ENCODE results near the gene SCG3.

The SCG3 gene

GRCh38 chr15:51677452-51677851 lies 3.9 kb upstream of the SCG3 start:
- Histone ChIP-seq H3K36me3 (no peaks in the 10 kb centered on the region), H3K4me3 (ENCODE audit: low read depth, low read length) (no peak overlapping the region), H3K27me3 (no peaks in the 10 kb centered on the region), H3K9me3 (no peaks in the 10 kb centered on the region), H3K4me1 (peaks cover 7% of the 10 kb centered on the region)
- no peak for DNase-seq
- TF ChIP-seq CTCF (IDR thresholded peaks at IDR 0.05; ENCODE audit: low read depth, low read length), result no peak

GRCh38 chr15:51678096-51678495 lies 3.2 kb upstream of the SCG3 start:
- Histone ChIP-seq H3K36me3 (no peaks in the 10 kb centered on the region), H3K4me1 (peaks cover 7% of the 10 kb centered on the region), H3K9me3 (no peaks in the 10 kb centered on the region), H3K4me3 (ENCODE audit: low read depth, low read length) (no peak overlapping the region), H3K27me3 (no peaks in the 10 kb centered on the region)
- DNase-seq, result no peak
- no peak for TF ChIP-seq CTCF (IDR thresholded peaks at IDR 0.05; ENCODE audit: low read depth, low read length)

- Histone ChIP-seq H3K4me3 (ENCODE audit: low read depth, low read length) (no peak overlapping the region), H3K36me3 (peaks cover 14% of the 10 kb centered on the region), H3K4me1 (peaks cover 7% of the 10 kb centered on the region), H3K27me3 (no peaks in the 10 kb centered on the region), H3K9me3 (no peaks in the 10 kb centered on the region)
- DNase-seq, result no peak
- no peak for TF ChIP-seq CTCF (IDR thresholded peaks at IDR 0.05; ENCODE audit: low read depth, low read length)
Measured at GRCh38 chr15:51680321-51680720, 982 bp upstream of the SCG3 start.

- no peaks in the 10 kb centered on the region for H3K27me3 ChIP-seq
- no peaks in the 10 kb centered on the region; the same call in 1 of the 2 replicates for H3K4me1 ChIP-seq
- no peak overlapping the region for H3K4me3 ChIP-seq (ENCODE audit: low read depth, low read length)
- TF ChIP-seq CTCF (IDR thresholded peaks at IDR 0.05; ENCODE audit: low read depth, low read length), result no peak
- peaks cover 46% of the 10 kb centered on the region for H3K36me3 ChIP-seq
- no peaks in the 10 kb centered on the region for H3K9me3 ChIP-seq
- DNase-seq, result no peak
Measured at GRCh38 chr15:51687565-51687964, 6.3 kb downstream of the SCG3 start.

- Histone ChIP-seq H3K27me3 (no peaks in the 10 kb centered on the region), H3K9me3 (no peaks in the 10 kb centered on the region), H3K4me1 (no peaks in the 10 kb centered on the region), H3K36me3 (peaks cover 46% of the 10 kb centered on the region), H3K4me3 (ENCODE audit: low read depth, low read length) (no peak overlapping the region)
- DNase-seq, result no peak
- TF ChIP-seq CTCF (IDR thresholded peaks at IDR 0.05; ENCODE audit: low read depth, low read length), result peak; percentile 33
Measured at GRCh38 chr15:51688863-51689262, 7.6 kb downstream of the SCG3 start.

- Histone ChIP-seq H3K9me3 (no peaks in the 10 kb centered on the region), H3K36me3 (peaks cover 39% of the 10 kb centered on the region), H3K27me3 (no peaks in the 10 kb centered on the region), H3K4me3 (ENCODE audit: low read depth, low read length) (no peak overlapping the region), H3K4me1 (no peaks in the 10 kb centered on the region)
- no peak for TF ChIP-seq CTCF (IDR thresholded peaks at IDR 0.05; ENCODE audit: low read depth, low read length)
- no peak for DNase-seq
Measured at GRCh38 chr15:51692154-51692553, 10.9 kb downstream of the SCG3 start.

Measured in BE2C (cell line).